HG02884 (cell line): ENCODE data around the gene AP2S1.
"Not testable (repeated sequence)": the region's sequence is repeated elsewhere in the genome, so short reads cannot be mapped to it uniquely, and the experiment has no call there.

Source experiments
- ATAC-seq: cut with Tn5 transposase; IDR thresholded peaks from one replicate; pipeline ENCODE4 v1.9.1; 2021; ENCODE audit warnings: mild to moderate bottlenecking, moderate library complexity; ENCODE audit not compliant: unreplicated experiment

Gene AP2S1

DNA sequence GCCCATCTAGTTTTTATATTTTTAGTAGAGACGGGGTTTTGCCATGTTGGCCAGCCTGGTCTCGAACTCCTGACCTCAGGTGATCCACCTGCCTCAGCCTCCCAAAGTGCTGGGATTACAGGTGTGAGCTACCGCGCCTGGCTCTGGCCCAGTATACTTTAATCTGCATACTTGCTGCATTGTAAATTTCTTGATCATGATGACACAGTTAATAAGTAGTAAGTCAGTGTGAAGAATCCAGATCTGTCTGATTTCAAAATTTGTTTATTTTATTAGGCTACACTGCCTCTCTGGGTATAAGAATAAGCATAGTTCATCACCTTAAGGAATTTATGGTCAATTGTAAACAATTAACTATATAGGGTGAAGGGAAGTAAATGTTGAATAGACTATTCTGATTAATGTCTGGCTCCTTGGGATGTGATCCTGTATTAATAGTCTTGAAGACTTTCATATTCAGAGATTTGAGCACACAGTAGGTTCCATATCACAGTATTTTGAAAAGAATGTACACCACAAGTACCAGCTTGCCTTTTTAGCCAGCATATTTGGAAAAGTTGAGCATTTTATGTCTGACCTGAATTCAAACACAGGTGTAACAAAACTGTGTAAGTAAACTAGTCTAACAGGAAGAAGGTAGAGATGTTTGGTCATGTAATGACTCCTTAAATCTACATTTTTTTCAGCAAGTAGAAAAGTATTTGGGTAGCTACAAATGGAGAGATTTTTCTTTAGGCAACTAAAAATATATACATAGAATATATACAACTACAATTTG lies 17.6 kb upstream of the AP2S1 start:
- no peak for ATAC-seq

DNA sequence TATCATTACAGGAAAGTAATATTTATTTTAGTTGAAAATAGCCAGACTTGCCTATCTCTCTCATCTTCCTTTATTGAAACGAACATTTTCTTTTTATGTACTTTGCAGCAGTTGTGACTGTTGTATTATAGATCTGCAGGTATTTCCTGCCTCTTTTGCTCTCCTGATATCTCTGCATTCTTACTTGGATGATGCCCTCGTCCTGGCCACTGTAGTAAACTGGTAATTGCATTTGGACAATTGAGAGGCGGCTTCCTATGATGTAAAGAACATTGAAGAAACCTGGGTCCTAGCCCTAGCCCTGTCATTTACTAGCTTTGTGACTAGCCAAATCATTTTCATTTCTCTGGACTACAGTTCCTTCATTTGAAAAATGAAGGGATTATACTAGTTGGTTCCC lies 16.5 kb upstream of the AP2S1 start:
- no peak for ATAC-seq

DNA sequence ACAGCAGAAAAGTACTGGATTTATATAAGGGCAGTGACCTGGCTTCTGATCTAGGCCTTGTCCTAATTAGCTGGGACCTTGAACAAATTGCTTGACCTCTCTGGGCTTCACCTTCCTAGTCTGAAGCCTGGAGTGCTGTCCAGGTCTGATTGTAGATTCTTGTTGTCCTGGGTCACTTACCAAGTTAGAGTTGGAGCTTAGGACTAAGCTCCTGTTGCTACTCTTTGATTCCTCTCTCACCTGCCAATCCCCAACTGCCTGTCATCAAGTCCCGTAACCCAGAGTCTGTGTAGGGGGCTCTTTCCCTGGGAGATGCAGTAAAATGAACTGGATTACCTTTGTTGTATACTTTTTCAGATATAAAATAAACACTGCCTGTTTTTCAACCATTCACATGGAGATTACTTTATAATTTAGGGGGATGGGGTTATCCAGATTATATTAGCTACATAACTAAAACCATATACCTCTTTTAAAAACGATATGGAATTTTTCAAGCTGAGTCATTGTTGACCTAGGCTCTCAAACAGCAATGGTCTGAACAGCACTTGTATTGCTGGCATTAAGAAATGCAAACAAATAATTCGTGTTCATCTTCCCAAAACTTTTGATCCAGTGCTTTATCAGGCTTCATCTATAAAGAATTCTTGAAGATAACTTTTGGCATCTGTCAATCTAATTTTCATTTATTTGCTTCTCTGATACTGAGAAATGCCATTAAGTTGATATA lies 15.9 kb upstream of the AP2S1 start:
- no peak for ATAC-seq

DNA sequence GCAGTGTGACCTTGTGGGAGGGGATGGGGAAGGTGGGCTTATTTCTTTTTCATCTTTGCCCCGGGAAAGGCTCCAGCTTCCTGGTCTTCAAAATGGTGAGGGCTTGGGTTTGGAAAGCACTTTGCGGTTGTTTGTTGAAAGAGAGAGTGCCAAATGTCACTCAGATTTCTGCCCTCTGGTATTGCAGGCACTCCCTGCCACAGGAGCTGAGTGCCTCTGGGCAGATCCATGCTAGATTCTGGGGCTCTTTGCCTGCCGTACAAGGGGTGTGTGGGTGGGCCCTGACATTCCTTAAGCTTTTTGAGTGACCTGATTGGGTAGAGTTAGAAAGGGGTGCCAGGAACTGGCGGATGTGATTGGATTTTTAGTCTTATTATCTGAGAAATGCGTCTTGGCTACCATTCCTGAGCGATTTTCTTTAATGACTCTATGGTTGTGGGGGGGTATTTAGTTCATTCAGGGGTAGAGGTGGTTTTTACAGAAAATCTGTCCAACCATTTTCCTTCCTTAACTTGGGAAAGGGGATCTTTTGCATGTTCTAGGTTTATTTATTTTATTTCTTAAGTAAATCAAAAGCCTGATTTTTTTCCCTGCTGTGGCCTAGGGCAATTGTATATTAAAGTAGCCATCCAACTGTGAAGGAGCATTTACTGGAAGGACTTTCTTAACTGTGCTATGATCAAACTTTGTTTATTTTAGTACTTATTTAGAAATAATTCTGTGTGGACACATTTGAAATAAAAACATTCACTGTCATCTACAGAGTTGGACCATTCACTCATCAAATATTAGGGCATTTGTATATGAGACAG lies 13.4 kb upstream of the AP2S1 start:
- no peak for ATAC-seq

DNA sequence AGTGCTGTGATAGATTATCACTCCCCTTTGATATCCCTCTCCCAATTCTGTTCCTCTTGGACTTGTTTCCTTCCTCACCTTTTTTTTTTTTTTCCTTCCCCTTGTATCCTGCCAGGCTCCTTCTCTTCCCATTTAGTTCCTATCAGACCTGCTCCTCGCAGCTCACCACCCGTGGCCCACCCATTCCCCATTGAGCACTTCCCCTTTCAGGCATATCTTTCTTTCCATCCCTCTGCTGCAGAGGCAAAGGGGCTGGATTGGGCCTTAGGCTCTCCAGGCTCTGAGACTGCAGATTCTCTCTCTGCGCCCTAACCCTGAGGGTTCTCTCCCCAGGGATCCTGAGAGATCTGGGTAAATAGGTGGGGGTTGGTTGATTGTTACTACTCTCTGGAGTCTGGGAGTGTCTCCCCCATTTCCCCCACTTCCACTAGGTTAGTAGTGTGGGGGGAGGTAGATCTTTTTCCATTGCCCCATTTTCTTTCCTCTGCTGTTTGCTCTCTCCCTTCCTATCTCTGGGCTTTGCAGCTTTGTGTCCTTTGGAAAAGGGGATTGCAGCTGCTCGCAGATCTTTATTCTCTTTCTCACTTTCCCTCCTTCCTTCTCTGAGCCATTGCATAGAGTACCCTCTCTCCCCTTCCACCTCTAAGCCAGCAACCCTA lies 12.5 kb upstream of the AP2S1 start:
- no peak for ATAC-seq

DNA sequence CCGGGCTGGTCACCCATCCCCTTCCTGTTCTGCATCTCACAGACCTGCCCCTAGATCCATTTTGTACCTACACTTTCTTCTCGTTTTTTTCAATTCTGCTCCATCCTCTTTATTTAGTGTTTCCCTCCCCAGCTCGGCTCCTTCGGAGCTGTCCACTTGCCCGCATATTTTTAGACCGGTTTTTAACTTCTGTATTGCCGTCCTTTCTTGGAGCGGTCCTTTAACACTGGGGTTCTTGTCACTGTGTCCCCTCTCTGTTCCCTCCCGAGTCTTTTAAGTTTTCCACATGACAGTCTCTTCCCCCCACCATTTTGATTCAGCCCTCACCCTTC lies 11.8 kb upstream of the AP2S1 start:
- no peak for ATAC-seq

DNA sequence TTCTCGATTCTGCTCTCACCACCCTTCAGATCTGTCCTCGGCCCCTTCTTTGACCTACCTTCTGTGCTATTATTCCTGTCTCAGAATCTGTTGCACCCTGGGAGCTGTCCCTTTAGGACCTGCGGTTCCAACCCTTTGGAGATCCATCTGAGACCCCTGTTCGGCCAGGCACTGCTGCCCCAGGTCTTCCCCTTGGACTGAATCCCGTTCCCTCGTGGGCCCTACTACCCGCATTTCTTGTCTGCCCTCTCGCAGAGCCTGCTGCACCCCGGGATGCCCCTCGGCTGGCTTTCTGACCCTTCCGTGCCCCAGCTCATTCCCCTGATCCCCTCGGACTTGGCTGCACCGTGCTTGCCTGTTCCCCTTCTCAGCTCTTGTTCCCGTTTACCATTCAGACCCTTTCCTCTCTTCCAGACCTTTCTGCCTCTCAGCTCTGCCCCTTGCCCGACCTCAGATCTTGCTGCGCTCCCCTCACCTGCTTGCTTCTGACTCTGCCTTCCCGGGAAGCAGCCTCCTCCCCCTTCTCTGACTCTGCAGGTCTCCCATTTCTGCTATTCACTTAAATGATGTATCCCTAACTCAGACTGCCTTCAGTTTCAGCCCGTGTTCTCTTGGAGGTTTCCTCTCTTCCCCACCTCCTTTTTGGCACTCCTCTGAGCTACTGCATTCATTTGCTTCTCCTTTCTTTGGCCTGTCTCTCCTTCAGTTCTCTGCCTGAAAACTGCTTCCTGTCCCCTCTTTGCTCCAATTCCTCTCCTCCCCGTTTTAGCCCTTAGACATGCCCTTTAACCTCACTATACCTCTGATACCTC lies 11.3 kb upstream of the AP2S1 start:
- no peak for ATAC-seq

DNA sequence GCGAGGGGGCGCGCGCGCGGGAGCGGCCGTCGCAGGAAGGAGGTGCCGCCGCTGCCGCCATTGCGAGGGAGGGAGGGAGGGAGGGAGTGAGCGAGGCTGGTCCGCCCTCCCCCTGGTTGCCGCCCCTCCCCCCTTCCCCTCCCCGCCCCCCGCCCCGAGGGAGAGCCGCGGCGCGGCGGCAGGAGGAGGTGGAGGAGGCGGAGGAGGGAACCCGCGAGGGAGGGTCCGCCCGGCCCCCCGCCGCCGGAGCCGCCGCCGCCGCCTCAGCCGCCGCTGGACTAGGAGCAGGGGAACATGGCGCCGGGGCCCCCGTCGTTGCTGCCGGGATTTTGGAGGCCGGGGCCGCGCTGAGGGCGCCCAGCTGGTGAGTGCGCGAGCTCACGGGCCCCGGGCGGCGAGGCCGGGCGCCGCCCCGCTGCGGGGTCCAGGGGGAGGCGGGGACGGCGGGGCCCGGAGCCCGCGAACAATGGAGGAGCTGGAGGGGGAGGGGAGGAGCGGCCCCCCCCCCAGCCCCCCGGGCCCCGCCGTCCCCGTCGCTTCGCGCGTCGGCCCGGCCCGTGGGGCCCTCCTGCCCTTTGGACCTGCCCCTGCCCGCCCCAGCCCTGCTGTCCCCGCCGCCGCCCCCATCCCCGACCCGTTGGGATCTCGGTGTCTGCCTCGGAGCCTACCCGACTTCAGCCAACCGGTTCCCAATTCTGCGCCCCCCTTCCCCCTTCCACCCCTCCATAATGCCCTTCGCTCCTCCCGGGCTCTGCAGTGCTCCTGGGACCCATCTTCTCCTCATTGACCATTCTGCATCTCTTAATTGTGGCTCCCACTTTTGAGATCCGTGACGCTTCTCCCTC lies 10.4 kb upstream of the AP2S1 start, which contains the start of gene ARHGAP35:
TSS of gene ARHGAP35 (plus strand) at position 152 of the 845 bp plus-strand sequence. CDS start 57,679 bp downstream, outside the sequence.
- peak; percentile 3 for ATAC-seq

DNA sequence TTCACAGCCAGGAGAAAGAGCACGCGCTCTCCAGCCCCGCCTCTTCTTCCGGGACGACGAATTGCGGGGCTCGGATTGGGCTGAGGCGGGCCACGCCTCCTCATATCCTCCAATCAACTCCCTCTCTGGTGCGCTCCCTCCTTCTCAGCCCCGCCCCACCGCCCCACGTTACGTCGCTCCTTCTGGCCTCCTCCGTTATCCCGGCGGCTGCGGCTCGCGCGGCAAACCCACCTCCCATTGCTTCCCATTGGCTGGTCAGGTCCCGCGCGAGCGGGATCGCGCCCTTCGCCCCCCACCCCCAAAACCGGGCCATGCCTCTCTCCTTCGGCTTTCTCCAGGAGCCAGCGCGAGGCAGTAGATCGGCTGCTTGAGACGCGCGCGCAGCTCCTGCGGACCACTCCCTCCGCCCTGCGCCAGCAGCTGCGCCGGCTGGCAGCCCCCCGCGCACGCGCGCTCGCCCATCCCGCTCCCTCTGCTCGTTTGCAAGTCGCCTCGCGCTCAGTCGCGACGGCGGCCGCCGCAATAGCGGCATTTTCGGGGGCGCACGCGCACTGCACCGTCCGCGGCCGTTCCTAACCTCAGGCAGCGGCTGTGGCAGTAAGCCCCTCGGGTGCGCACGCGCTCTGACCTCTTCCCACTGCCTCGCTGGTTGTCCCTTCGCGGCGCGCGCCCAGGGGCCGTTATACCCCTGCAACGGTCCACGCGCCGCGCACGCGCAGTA lies 9.6 kb upstream of the AP2S1 start:
- peak; percentile 66 for ATAC-seq

DNA sequence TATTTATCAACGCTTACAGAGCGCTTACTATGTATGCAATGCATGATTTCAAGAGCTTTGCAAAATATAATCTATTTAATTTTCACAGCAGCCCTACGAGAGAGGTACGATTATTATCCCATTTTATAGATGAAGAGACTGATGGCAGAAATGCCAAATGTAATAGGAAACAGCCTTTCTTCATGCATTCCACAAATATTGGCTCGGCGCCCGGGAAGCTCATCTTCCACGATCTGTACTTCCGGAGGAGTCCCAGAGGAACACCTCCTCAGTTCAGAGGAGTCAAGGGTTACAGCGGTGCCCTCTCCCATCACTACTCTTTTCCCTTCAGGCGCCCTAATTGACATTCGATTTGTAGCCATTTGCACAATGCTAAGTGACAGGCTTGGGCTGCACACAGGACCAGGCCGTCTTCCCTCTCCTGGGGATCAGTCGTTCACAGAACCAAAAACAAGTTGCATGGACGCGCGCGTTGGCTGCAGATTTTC lies 9.0 kb upstream of the AP2S1 start:
- no peak for ATAC-seq

DNA sequence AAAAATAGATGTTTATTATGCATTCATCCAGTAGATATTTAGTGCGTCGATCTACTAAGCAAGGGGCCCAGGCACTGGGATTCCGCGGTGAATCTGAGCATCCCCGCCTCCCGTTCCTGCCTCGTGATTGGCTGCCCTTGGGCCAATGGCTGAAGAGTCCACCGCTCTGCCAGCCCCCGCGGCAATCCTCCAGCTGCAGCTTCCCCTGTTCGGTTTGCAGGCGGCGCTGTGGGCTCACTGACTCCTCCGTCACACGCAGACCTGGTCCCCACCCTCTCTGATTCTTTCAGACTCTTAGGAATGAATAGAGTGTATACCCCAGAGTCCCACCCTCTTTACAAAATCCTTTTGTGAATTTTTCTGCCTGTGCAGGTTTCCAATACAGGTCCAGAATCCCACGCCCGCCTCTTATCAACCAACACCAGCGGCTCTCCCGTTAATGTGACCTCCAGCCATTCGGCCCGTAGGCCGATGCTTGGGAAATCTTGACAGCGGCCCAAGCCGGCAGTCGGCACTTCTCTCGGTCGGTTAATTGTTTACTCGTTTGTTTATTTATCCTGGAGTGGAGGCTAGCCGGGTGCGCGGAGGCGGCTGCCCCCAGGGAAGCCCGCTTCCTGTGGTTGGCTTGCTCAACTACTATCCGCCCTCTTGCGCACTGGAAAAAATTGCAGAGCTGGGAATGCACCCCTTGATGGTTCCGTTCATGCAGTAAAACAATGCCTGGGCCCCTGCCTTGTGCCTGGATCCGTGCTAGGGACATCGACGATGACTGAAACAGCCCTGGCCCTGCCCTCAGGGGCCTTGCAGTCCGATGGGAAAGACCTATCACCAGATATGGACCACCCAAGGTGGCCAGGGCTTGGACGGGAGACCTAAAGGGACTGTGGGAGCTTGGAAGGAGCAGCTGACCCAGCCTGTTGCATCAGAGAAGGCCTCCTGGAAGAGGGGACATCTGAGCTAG lies 5.7 kb upstream of the AP2S1 start:
- ATAC-seq = peak; percentile 33

DNA sequence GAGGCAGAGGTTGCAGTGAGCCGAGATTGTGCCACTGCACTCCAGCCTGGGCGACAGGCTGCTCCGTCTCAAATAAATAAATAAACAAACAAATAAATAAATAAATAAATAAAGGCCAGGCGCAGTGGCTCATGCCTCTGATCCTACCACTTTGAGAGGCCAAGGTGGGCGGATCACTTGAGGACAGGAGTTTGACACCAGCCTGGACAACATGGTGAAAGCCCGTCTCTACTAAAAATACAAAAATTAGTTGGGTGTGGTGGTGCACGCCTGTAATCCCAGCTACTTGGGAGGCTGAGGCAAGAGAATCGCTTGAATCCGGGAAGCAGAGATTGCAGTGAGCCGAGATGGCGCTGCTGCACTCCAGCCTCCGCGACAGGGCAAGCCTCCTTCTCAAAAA lies 4.1 kb upstream of the AP2S1 start:
- not testable (repeated sequence) for ATAC-seq

DNA sequence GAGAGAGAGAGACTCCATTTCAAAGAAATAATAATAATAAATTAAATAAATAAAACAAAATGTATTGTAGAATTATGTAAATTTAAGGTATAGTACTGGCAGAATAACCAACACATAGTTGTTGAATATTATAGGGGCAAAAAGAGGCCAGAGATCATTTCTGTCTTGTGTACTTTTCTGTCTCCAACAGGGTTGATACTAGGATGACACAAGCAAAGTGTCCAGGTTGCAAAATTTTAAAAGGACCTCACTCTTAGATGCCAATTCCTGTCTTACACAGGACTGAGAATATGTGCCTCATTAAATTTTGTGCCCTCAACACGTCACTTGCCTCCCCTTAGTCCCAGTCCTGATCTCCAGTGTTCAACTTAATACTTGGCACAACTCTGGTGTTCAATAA lies 2.2 kb upstream of the AP2S1 start:
- no peak for ATAC-seq

DNA sequence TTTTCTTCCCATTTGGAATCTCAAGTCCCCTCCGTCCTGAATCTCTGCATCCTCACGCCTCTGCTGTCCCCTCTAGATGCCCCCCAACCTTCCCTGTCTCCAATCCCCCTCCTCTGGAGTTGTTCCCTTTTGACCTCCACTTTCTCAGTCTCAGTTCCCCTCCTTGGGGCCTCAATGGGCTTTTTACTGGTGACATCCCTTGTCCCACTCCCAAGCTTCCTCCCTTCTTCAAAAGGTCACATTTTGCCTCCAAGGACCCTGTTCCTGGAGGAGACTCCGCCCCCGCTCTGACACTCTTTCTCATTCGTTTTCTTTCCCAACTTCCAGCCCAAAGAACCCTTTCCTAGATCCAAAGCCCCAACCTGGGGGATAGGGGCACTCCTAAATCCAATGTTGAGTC lies 1.0 kb downstream of the AP2S1 start:
- no peak for ATAC-seq

DNA sequence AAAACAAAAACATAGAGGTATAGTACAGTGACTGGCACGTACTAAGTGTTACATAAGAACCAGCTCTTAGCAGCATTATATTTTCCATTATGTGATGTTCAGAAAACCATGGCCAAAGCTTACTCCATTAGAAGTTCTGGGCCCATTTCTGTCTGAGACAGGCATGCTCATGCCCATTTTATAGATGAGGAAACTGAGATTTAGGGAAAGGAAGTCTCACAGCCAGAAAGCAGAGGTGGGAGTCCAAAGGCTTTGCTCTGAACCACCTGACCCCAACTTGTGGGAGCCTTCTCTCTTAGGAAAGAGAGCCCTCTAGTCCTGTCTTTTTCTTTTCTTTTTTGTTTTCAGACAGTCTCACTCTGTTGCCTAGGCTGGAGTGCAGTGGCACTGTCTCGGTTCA lies 2.3 kb downstream of the AP2S1 start:
- no peak for ATAC-seq

DNA sequence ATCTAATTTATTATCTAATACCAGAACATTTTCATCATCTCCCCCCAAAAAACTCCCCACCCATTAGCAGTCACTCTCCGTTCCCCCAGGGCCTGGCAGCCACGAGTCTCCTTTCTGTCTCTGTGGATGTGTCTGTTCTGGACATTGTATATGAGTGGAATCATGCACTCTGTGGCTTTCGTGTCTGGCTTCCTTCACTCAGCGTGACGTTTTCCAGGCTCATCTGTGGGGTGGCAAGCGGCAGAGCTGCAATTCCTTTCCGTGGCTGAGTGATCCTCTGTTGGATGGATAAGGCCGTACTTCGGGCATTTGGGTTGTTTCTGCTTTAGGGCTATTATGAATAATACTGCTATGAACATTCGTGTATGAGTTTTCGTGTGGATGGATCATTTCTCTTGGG lies 3.1 kb downstream of the AP2S1 start:
- no peak for ATAC-seq

DNA sequence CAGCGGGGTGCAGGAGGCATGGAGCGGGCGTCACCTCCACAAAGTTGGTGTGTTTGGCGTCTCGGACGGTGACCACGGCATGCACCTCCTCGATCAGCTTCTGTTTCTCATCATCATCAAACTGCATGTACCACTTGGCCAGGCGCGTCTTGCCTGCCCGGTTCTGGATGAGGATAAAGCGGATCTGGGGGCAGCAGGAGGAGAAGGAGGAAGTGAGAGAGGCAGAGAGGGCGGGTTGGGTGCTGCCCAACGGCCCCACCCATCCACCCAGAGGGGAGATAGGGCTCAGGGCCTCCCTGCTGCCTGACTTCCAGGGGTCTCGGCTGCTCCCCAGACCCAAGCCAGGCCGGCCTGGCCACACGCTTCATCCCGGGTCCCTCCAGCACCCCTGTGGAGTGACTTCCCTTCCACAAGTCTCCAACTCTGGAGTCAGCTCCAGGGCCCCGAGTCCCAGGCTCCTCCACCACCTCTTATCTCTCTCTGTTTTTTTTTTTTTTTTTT lies 4.6 kb downstream of the AP2S1 start:
- no peak for ATAC-seq
